Limb (tissue), 2 donors: ENCODE data around the gene TBCA.
"Not testable (repeated sequence)": the region's sequence is repeated elsewhere in the genome, so short reads cannot be mapped to it uniquely, and the experiment has no call there.

Experiments
- DNase-seq, 2 donors: peaks; one replicate each; pipeline ENCODE4 v3.0.0-alpha.2; 2016; ENCODE audit errors: extremely low spot score in 2 of 2

TBCA gene

GRCh38 chr5:77709993-77710685 is 66.0 kb downstream of the TBCA start:
- DNase-seq = no peak

- DNase-seq = no peak
Measured at GRCh38 chr5:77709340-77709739, 66.8 kb downstream of the TBCA start.

GRCh38 chr5:77707791-77708190 is 68.3 kb downstream of the TBCA start:
- DNase-seq = no peak

DNA sequence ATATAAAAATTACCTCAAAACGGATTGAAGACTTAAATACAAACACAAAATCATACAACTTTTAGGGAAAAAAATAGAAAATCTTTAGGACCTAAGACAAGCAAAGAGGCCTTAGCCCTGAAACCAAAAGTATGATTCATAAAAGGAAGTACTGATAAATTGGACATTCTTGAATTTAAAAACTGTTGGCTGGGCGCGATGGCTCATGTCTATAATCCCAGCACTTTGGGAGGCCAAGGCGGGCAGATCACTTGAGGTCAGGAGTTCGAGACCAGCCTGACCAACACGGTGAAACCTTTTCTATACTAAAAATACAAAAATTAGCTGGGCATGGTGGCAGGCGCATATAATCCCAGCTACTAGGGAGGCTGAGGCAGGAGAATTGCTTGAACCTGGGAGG is 76.6 kb downstream of the TBCA start:
- DNase-seq = not testable (repeated sequence)

GRCh38 chr5:77698920-77699319 is 77.2 kb downstream of the TBCA start:
- no peak for DNase-seq

DNA sequence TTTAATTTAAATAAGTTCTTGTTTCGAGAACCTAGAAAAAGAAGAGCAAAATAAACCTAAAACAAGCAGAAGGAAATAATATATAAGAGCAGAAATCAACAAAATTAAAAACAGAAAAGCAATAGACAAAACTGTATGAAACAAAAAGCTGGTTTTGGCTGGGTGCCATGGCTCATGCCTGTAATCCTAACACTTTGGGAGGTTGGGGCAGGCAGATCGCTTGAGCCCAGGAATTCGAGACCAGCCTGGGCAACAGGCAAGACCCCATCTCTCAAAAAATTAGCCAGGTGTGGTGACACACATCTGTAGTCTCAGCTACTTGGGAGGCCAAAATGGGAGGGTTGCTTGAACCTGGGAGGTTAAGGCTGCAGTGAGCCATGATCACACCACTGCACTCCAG is 78.4 kb downstream of the TBCA start:
- no peak for DNase-seq

- no peak for DNase-seq
Measured at GRCh38 chr5:77696120-77696519, 80.0 kb downstream of the TBCA start.

GRCh38 chr5:77693913-77694312 is 82.2 kb downstream of the TBCA start:
- DNase-seq = no peak

- no peak for DNase-seq
Measured at GRCh38 chr5:77683171-77683732, 92.9 kb downstream of the TBCA start.

GRCh38 chr5:77670526-77670925 is 105.6 kb downstream of the TBCA start:
- no peak for DNase-seq

- no peak for DNase-seq
Measured at GRCh38 chr5:77669677-77670076, 106.5 kb downstream of the TBCA start.

DNA sequence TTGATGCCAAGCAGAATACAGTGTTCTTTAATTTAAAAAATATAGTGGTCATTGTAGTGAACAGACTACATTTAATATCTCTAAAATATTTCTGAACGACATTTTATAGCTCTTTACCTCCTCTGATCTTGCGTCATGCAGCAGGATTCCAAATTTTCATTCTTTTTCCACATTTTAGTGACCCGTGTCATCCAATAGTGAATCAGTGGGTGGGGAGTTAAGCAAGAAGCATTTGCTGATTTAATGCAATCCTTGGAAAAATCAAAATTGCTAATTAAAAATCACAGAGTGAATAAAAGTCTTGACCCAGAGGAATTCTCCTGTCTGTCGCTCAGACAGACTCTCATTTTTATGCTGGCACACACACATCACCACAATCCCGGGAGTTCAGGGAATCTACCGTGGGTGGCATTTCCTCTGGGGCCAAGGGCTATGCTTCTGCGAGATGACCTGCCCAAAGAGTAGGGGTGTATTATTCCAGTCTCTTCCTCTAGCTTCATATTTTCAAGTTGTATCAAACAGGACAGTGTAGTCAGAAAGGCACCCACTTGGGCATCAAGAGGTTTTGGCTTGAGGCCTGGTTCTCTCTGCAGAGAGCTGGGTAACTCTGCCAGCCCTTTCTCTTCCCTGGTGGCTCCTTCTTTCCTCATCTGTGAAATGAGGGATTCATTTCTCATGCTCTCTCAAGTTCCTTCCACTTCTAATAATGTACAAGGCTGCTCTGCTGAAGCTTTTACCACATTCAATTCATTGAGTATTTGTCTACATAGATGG is 112.9 kb downstream of the TBCA start:
- no peak for DNase-seq

DNA sequence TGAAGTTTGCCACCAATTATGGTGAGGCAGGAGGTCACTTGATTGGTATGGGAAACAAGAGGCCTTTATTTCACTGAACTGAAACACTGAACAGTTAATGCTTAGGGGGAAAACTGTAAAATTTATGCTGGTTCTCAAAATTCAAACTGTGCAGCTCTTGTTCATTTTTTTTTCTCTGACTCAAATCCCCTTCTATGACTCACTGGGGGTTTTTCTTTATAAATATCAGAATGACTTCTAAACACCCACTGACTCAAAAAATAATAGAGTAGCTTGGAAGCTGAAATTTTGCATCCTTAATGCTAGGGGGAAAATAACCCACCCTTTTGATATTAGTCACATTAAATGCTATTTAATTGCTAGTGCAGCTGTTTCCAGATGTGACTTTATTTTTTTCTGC is 113.5 kb downstream of the TBCA start:
- DNase-seq = no peak

DNA sequence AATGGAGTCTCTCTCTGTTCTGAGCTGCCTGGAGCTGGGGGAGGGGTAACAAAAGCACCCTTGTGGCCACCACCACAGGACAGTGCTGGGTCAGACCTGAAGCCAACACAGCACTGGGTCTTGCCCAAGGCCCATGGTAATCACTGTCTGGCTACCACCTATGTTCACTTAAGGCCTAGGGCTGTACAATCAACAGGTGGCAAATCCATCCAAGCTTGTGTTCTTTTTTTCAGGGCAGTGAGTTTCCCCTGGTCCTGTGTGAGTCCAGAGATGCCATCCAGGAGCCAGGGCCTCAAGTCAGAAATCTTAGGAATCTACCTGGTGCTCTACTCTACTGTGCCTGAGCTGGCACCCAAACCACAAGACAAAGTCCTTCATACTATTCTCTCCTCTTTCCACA is 117.5 kb downstream of the TBCA start:
- DNase-seq = no peak

GRCh38 chr5:77651343-77651742 is 124.8 kb downstream of the TBCA start:
- no peak for DNase-seq

DNA sequence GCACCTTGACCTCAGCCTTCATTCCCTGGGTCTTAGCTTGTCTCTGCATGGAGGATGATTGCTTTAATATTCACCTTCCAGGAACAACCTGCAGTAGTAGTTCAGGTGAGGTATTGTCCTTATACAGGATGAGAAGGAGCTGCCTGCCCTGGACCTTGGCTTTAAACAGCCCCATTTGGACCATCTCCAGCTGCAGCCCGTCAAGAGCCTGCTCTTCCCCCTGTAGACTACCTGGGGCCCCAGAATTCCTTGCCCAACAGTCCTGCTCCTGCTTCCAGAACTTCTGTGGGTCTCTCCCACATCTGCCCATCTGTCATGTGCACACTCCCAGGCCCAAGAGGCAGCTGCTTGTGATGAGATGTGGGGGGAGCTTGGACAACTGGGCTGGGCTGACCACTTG is 125.5 kb downstream of the TBCA start:
- no peak for DNase-seq

- no peak for DNase-seq
Measured at GRCh38 chr5:77649776-77650175, 126.4 kb downstream of the TBCA start.

DNA sequence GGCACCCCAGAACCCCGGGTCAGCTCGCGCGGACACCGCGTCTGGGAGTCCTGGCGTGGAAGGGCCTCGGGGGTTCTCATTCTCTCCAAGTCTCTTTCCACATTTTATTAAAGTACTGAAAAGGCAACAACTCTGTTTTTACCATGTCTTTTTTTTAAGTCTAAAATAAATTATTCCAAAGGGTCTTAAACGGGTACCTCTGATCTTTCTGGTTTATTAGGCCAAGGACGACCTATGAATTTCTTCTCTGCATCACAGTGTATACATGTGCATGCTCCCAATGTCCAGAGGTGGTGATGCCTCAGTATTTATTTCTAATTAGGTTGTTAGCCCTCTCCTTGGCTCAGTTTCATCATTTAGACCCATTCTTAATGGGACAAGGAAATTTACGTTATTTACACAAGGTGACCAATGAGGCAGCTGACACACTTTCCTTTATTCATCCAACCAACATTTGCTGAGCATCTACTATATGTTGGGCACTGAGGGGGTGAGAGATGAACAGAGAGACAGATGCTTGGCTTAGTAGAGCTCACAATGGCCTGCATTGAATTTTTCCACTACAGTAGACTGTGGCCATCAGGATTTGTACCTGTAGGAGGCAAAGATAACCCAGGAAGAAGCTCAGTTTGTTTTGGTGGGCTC is 130.0 kb downstream of the TBCA start:
- DNase-seq = no peak

- DNase-seq = peak in 1 of 2 donors; percentile 48
Measured at GRCh38 chr5:77645158-77645994, 130.8 kb downstream of the TBCA start.

GRCh38 chr5:77644371-77645157 is 131.6 kb downstream of the TBCA start:
- peak in 1 of 2 donors; percentile 46 for DNase-seq
